Stimulated activated memory B cell treated with anti-CD40 and anti-IgM and Interleukin-4, amounts not matched to agents 10 μg/mL and 1 μg/mL and 100 μg/mL, for 72 hours (primary cell): ENCODE results near the gene NPTN.
"Not testable (repeated sequence)": the region's sequence is repeated elsewhere in the genome, so short reads cannot be mapped to it uniquely, and the experiment has no call there.

Source experiments
- ATAC-seq: fragments of 150-1000 bp; cut with Tn5 transposase; 2 replicates; pipeline ENCODE4 v1.10.0; 2021
- H3K27ac Mint-ChIP-seq: one replicate; pipeline ENCODE4 v1.8.0; 2022; ENCODE audit warnings: mild to moderate bottlenecking, mixed read lengths
- H3K27me3 Mint-ChIP-seq: one replicate; pipeline ENCODE4 v1.8.0; 2022; ENCODE audit warnings: mixed read lengths
- H3K36me3 Mint-ChIP-seq: one replicate; pipeline ENCODE4 v1.8.0; 2022; ENCODE audit warnings: mixed read lengths
- H3K4me1 Mint-ChIP-seq: one replicate; pipeline ENCODE4 v1.8.0; 2022; ENCODE audit warnings: mixed read lengths
- H3K4me3 Mint-ChIP-seq: one replicate; pipeline ENCODE4 v1.8.0; 2022; ENCODE audit warnings: mild to moderate bottlenecking, moderate library complexity, mixed read lengths
- H3K9me3 Mint-ChIP-seq: one replicate; pipeline ENCODE4 v1.8.0; 2022; ENCODE audit warnings: mixed read lengths

NPTN gene

DNA sequence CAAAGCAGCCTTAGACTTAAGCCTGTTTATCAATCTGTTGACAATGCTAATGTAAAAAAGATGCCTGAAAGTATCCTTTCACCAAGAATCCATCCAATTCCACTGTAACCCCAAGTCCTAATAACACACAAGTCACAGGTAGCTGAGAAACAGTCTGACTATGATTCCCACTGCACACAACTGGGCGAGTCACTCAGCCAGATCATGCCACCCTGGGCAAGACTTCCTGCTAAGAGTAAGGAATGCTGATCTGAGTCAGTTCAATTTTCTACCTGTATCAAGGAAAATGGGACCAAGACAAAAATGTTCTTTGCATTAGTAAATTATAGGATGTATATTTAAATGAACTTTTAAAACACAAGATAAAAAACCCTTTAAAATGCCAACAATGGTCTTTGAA lies 33.3 kb downstream of the NPTN start:
- Mint-ChIP-seq H3K4me3 (no peak overlapping the region), H3K36me3 (peaks cover 17% of the 10 kb centered on the region)
- ATAC-seq, result no peak

DNA sequence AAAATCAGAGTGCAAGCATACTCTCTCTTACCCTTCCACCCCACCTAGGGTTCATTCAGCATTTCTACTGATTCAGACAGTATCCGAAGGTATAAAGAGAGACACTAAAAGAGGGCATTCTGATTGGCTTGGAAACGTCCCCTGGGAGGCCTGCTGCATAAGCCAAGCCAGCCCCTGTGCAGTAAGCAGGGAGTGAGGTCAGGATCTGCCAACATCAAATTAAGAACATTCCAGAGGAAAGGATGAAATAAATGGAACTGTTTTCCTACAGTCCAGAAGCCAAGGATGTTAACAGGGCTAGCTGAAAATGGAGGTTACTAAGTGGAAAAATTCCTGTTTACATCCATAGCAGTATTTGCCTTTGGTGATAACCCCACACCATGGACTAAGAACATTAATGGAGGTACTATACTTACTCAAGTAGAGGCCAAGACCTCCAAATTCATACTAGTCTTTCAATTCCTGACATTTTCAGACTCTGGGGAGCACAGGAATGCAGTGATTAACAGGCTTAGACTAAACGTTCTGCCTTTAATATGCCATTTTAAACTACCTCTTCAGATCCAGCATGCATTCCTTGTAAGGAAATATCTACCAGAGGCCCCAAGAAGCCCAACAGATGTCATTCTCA lies 34.5 kb downstream of the NPTN start:
- no peaks in the 10 kb centered on the region for H3K9me3 Mint-ChIP-seq
- no peak overlapping the region for H3K27ac Mint-ChIP-seq
- H3K4me1 Mint-ChIP-seq, result peaks cover 49% of the 10 kb centered on the region
- ATAC-seq, result no peak
- H3K4me3 Mint-ChIP-seq, result no peak overlapping the region
- H3K36me3 Mint-ChIP-seq, result peaks cover 21% of the 10 kb centered on the region
- no peaks in the 10 kb centered on the region for H3K27me3 Mint-ChIP-seq

More for the DNA sequence above, 33.3 kb downstream of the NPTN start:
- Mint-ChIP-seq H3K27me3 (no peaks in the 10 kb centered on the region), H3K27ac (no peak overlapping the region), H3K4me1 (peaks cover 44% of the 10 kb centered on the region), H3K9me3 (no peaks in the 10 kb centered on the region)

DNA sequence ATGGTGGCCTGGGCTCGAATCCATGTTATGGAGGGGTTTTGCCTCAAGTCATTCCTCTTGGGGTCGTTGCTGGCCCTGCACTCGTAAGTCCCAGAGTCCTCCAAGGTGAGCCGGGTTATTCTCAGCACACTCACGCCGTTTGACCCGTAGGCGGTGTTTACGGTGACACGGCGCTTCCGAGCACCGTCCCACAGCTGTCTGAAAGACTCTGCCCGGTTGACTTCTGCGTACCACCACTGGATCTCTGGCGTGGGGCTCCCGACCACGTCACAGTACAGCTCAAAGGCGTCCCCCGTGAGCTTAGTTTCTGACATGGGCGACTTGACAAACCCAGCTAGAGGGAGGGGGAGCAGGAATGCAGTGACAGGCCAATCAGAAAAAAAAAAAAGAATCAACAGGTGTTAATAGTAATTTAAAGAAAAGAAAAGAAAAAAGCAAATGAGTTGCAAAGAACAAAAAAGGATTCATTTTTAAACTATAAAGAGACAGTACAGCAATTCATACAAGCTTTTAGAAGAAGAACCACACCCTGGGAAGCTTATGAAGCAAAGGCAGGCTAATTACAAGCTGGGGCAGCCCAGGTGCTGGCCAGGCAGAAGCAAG lies 36.1 kb downstream of the NPTN start:
- Mint-ChIP-seq H3K4me1 (peaks cover 41% of the 10 kb centered on the region), H3K27me3 (no peaks in the 10 kb centered on the region), H3K36me3 (peaks cover 24% of the 10 kb centered on the region), H3K27ac (no peak overlapping the region), H3K4me3 (no peak overlapping the region), H3K9me3 (no peaks in the 10 kb centered on the region)
- no peak for ATAC-seq

DNA sequence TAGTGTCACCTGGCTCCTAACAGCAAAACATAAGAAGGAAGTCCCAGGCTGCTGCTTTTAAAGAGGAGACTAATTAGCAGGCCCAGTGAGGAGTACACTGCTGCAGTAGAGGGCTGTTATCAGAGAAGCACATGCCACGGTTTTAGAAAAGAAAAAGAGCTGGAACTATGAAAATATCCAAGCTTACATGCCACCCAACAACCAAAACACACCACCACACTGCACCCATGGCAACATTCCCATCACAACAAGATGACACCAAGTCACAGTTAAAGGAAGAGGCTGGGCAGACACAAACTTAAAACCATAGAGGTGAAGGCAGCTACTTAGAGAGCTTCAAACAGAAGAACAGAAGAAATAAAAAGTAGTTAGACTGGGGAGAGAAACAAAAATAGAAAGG lies 37.0 kb downstream of the NPTN start:
- H3K4me1 Mint-ChIP-seq, result peaks cover 41% of the 10 kb centered on the region

DNA sequence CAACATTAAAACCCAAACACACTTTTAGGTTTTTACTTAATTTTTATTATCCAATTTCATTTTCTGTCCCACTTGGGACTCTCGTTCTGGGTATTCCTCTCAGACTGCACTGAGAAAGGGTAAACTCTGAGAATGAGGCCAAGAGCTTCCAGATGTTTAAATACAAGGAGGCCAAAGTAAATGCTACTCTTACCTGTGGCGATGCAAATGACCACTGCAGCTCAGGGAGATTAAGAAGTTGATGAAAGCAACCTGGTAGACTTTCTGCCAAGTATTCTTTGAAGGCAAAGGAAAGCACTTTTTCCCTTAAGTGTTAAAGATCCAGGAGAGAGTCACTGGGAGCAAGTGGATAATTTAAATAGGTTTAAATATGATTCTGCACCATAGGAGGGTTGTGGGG lies 39.1 kb downstream of the NPTN start:
- Mint-ChIP-seq H3K27ac (no peak overlapping the region), H3K27me3 (no peaks in the 10 kb centered on the region), H3K9me3 (no peaks in the 10 kb centered on the region), H3K36me3 (peaks cover 33% of the 10 kb centered on the region), H3K4me3 (no peak overlapping the region), H3K4me1 (peaks cover 36% of the 10 kb centered on the region)
- no peak for ATAC-seq

More for the DNA sequence above, 37.0 kb downstream of the NPTN start:
- Mint-ChIP-seq H3K4me3 (no peak overlapping the region), H3K27me3 (no peaks in the 10 kb centered on the region), H3K9me3 (no peaks in the 10 kb centered on the region), H3K27ac (no peak overlapping the region), H3K36me3 (peaks cover 28% of the 10 kb centered on the region)
- no peak for ATAC-seq

DNA sequence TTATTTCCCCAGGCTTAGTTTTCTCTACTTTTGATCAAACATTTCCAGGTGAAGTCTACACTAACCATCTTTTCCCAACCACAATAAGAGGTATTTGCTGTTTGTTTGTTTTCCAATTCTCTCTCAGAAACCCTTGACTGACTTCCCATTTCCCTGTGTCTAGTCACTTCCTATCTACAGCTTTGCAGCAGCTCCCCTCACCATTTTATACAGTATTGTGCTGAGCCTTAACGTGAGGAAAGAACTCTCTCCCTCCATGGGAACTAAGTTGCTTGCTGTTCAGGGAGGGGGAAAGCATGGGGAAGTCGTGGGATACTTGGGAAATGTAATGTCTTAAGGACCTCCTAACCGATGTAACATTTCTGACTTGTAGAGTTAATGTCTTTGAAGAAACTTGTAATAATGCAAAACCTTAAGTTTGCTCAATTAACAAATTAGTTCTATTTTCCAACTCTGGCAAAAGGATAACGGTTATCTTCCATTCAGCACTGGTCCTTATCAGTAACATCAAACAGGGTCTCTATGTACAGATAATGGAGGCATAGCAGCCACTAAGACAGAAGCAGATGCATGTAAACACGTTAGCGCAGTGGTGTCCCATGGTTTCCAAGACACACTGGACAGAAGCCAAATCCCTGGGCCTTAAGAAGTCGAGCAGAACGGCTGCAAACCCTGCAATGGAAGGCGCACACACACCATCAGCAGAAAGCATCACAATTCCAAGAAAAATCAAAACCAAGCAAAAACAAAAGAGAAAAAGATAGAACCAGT lies 39.7 kb downstream of the NPTN start:
- Mint-ChIP-seq H3K36me3 (peaks cover 39% of the 10 kb centered on the region), H3K9me3 (no peaks in the 10 kb centered on the region), H3K4me3 (no peak overlapping the region), H3K27ac (no peak overlapping the region), H3K27me3 (no peaks in the 10 kb centered on the region), H3K4me1 (peaks cover 32% of the 10 kb centered on the region)
- ATAC-seq, result no peak

DNA sequence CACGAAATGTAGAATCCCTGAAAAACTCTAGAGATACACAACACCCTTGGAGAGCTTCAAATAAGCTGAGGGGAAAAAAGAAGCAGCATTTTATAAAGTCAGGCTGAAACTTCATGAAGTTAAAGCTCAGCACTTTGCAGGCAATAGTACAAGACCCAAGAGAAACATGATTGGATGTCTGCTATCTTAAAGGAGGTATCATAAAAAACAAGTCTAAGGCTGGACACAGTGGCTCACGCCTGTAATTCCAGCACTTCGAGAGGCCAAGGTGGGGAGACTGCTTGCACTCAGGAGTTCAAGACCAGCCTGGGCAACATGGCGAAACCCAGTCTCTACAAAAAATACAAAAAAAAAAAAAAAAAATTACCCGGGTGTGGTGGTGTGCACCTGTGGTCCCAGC lies 42.9 kb downstream of the NPTN start:
- H3K27me3 Mint-ChIP-seq, result no peaks in the 10 kb centered on the region
- no peak overlapping the region for H3K4me3 Mint-ChIP-seq
- H3K4me1 Mint-ChIP-seq, result peaks cover 9% of the 10 kb centered on the region
- no peak for ATAC-seq
- no peaks in the 10 kb centered on the region for H3K9me3 Mint-ChIP-seq
- H3K27ac Mint-ChIP-seq, result no peak overlapping the region
- H3K36me3 Mint-ChIP-seq, result peaks cover 53% of the 10 kb centered on the region

DNA sequence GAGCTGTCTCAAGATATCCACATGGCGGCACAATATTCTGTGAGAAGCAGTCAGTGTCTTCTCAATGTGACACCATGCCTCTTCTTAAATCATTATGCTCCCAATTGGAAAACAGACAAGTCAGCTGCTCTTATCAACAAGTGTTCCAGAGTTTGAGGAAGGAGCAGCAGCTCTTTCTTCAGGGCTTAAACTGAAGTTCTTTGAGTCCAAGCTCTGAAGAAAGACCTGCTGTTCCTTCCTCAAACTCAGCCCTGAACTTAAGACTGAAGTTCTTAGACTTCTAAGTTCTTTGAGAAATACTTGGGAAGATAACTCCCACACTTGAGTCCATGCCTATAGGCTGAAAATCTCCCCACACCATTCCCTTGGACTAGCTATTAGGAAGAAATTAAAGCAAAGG lies 43.4 kb downstream of the NPTN start:
- Mint-ChIP-seq H3K27me3 (no peaks in the 10 kb centered on the region), H3K27ac (no peak overlapping the region), H3K36me3 (peaks cover 58% of the 10 kb centered on the region), H3K4me1 (peaks cover 4% of the 10 kb centered on the region), H3K4me3 (no peak overlapping the region), H3K9me3 (no peaks in the 10 kb centered on the region)
- no peak for ATAC-seq

DNA sequence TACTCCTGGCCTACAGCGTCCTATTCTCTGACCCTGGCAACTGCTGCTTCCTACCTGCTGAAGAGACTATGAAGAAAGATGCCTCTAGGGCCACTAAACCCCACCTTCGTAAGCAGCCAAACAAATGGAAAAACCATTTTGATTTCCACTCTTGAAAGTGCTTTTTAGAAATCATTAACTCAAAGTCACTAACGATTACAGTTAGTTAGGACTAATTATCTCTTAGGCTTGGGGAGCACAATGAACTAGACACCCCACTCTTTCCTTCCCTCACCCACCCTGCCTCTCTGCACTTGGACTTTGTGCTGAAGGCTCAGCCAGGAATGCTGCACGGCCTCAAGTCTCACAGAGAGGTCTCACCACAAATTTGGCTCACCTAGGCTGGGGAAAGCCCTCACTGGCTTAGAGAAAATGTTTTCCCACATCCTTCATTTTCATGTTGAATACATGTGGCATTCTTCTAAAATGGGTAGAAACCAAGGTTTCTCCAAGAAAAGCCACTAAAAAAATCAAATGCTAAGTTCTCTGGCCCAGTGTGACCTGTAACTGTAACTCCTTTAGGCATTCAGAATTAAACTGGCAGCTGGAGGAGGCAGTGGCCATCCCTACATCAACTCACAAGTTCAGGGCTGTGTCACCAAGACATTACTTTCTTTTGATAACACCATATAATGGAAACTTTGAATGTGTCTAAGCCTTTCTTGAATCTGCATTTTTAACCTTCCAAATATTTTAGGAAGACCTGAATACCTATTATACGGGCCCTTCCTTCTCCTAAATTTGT lies 47.1 kb downstream of the NPTN start:
- ATAC-seq, result no peak
- no peak overlapping the region for H3K4me3 Mint-ChIP-seq
- no peaks in the 10 kb centered on the region for H3K9me3 Mint-ChIP-seq
- no peaks in the 10 kb centered on the region for H3K4me1 Mint-ChIP-seq
- H3K36me3 Mint-ChIP-seq, result peaks cover 75% of the 10 kb centered on the region
- no peak overlapping the region for H3K27ac Mint-ChIP-seq
- H3K27me3 Mint-ChIP-seq, result no peaks in the 10 kb centered on the region

DNA sequence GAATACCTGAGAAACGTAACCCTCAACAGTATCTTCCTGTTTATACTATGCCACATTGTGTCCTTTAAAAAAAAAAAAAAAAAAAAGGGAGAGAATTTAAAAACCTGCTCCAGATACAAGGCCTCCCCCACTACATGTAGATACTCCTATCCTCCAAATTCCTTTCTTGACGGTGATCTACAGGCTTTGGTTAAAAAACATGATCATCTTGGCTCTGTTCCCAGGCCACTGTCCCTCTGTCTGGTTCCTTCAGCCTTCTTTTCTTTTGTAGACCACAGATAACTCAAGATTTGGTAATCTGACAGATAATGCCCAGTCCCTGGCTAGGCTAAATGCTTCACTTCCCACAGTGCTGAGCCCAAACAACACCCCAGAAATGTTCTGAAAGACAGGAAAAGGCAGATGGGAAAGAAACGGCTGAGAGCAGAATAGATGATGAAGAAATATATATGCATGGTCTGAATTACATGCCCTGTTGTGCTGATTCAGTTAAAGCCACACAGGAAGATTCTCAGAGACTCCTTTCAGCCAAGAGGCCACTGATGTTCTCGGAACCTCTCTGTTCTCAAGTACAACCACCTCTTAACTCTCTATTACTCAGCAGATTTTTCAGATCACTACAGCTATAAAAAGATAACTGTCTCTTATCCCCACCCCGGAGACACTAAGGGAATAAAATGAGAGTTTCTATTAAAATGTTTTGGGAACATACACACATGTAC lies 48.3 kb downstream of the NPTN start:
- no peak overlapping the region for H3K4me3 Mint-ChIP-seq
- H3K4me1 Mint-ChIP-seq, result no peaks in the 10 kb centered on the region
- ATAC-seq, result no peak
- no peak overlapping the region for H3K27ac Mint-ChIP-seq
- H3K27me3 Mint-ChIP-seq, result no peaks in the 10 kb centered on the region
- H3K9me3 Mint-ChIP-seq, result no peaks in the 10 kb centered on the region
- H3K36me3 Mint-ChIP-seq, result peaks cover 75% of the 10 kb centered on the region

DNA sequence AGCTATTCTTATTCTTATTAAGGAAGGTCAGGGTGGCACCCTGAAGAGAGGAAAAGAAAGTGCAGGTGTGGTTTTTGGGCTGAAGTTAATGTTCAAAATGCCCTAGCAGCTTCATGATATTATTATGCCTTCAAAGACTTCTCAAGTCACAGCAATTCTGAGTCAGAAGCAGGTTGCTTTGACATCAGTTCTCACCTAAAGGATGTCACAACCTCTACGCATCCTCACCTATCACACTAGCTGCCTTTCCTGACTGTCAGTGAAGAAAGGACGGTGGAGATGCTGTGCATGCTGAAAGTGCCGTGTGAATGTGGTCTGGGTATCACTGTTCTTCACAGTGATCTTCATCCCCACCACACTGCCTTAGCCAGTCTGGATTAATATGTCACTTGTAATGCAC lies 49.6 kb downstream of the NPTN start:
- H3K36me3 Mint-ChIP-seq, result peaks cover 73% of the 10 kb centered on the region
- H3K9me3 Mint-ChIP-seq, result no peaks in the 10 kb centered on the region
- H3K4me3 Mint-ChIP-seq, result no peak overlapping the region
- no peak overlapping the region for H3K27ac Mint-ChIP-seq
- H3K27me3 Mint-ChIP-seq, result no peaks in the 10 kb centered on the region
- ATAC-seq, result no peak
- no peaks in the 10 kb centered on the region for H3K4me1 Mint-ChIP-seq

DNA sequence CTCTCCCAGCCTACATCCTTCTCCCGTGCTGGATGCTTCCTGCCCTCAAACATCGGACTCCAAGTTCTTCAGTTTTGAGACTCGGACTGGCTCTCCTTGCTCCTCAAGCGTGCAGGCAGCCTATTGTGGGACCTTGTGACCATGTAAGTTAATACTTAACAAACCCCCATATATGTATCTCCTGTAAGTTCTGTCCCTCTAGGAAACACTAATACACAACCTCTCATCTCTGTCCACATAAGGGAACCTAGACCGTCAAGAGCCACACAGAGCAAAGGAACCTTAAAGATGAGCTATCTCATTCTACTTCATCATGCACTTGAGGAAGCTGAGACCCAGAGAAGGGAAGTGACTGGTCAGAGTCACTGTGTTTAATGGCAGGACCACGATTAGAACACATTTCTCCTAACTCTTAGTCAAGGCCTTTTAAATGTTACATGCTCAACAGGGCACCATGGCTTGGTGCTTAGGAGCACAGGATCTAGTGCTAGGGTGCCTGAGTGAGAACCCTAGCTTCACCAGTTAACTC lies 50.3 kb downstream of the NPTN start:
- Mint-ChIP-seq H3K4me1 (no peaks in the 10 kb centered on the region), H3K9me3 (no peaks in the 10 kb centered on the region), H3K27ac (no peak overlapping the region), H3K36me3 (peaks cover 75% of the 10 kb centered on the region), H3K4me3 (no peak overlapping the region), H3K27me3 (no peaks in the 10 kb centered on the region)
- no peak for ATAC-seq

DNA sequence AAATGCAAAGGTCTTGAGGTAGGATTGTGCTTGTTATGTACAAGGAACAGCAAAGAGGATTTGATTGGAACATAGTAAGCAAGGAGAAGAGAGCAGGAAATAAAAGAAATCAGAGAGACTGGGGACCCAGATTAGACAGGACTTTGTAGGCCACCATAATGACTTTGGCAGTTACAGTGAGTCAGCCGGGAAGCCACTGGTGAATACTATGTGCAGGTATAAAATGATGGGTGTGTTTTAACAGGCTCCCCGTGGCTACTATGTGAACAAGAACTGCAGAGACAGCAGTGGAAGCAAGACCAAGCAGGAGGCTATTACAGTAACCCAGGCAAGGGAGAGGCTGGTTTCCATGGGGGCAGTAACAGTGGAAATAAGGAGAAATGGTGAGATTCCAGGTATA lies 55.2 kb downstream of the NPTN start:
- H3K4me1 Mint-ChIP-seq, result no peaks in the 10 kb centered on the region
- ATAC-seq, result no peak
- H3K36me3 Mint-ChIP-seq, result peaks cover 49% of the 10 kb centered on the region
- H3K9me3 Mint-ChIP-seq, result no peaks in the 10 kb centered on the region
- H3K4me3 Mint-ChIP-seq, result no peak overlapping the region
- no peaks in the 10 kb centered on the region for H3K27me3 Mint-ChIP-seq
- H3K27ac Mint-ChIP-seq, result no peak overlapping the region

DNA sequence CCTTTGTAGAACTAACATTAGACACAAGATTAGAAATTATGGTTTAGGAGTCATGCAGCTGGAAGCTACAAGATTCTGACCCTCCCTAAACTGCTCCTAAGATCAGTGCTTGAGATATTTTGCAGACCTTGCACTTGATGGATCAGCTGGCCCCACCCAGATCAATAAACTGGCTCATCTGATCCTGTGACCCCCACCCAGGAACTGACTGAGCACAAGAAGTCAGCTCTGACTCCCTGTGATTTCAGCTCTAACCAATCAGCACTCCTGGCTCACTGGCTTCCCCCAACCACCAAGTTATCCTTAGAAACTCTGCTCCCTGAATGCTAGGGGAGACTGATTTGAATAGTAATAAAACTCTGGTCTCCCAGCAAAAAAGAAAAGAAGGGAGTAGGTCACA lies 55.6 kb downstream of the NPTN start:
- ATAC-seq, H3K4me3 Mint-ChIP-seq, H3K27ac Mint-ChIP-seq, H3K4me1 Mint-ChIP-seq, H3K9me3 Mint-ChIP-seq, H3K27me3 Mint-ChIP-seq: not testable (repeated sequence)
- peaks cover 49% of the 10 kb centered on the region for H3K36me3 Mint-ChIP-seq
